HUDEP-2 (cell line): Measurements from ENCODE around the gene EFCAB6.
"Not testable (repeated sequence)": the region's sequence is repeated elsewhere in the genome, so short reads cannot be mapped to it uniquely, and the experiment has no call there.

Experiments
- DNase-seq, 76 experiments: peaks; one replicate each; lab custom pipeline; 2025; ENCODE audit not compliant: unreplicated experiment in 76 of 76; lab: John Stamatoyannopoulos, UW

EFCAB6 gene

DNA sequence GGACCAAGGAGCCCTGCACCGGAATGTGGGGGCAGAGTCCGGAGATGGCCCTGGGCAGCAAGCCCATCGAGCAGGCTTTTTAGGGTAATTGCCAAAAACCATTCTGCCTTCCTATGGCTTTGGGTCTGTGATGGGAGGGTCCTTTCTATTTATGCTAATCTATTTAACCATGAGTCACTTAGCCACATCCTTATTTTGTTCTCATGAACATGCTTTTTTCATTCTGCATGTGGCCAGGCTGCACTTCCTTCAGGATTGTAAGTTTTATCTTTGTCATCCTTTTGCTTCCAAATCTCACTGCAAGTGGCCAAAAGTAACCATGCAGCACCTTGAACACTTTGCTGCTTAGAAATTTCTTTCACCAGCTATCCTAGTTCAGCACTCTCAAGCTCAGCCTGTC is 88.3 kb downstream of the EFCAB6 start:
- no peak for DNase-seq

DNA sequence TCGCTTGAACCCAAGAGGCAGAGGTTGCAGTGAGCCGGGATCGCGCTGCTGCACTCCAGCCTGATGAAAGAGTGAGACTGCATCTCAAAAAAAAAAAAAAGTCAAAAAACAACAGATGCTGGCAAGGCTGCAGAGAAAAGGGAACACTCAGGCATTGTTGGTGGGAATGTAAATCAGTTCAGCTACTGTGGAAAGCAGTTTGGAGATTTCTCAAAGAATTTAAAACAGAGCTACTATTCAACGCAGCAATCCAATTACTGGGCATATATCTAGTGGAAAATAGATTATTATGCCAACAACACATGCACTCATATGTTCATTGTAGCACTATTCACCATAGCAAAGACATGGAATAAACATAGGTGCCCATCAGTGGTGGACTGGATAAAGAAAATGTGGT is 89.7 kb downstream of the EFCAB6 start:
- no peak for DNase-seq

DNA sequence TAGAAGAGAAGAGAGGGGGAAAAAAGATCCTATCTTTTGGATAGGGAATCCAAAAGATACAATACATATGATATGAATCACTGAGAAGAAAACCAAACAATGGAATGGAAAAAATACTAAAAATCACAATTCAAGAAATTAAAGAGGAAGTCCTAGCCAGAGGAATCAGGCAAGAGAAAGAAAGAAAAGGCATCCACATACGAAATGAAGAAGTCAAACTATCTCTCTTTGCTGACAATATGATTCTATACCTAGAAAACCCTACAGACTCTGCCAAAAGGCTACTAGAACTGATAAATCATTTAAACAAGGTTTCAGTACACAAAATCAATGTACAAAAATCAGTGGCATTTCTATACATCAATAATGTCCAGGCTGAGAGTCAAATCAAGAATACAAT is 91.4 kb downstream of the EFCAB6 start:
- no peak for DNase-seq

DNA sequence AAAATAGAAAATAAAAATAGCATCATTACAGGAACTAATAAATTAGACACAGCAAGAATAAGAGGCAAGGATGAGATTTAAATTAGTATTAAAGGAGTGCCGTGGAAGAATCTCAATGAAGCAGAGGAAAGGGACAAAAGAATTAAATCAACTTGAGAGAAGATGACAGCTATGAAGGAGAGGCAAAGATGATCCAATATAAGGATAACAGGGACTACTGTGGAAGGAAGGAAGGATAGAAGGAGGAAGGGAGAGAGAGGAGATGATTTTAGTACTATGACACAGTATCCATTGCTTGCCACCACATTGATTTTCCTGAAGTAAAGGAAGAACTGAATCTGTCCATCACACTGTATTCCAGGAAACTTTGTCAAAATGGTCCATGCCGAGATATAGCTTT is 98.0 kb downstream of the EFCAB6 start:
- DNase-seq = no peak

DNA sequence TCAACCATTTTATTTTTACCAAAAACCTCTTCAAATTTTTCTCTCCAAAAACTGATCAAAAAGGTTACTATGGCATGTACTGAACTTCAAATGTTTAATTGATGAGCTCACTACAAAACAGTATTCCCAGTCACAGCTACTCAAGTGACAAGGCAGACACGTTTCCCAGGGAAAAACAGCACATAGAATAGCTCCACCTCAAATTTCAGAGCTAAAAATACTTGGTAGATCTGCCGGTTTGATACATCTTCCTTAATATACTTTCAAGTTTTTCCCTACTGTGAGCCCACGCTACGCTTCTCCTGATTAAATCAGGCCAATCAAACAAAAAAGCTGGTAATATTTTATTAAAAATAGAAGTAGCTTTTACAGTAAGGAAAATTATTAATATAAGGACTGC is 100.4 kb downstream of the EFCAB6 start:
- no peak for DNase-seq

DNA sequence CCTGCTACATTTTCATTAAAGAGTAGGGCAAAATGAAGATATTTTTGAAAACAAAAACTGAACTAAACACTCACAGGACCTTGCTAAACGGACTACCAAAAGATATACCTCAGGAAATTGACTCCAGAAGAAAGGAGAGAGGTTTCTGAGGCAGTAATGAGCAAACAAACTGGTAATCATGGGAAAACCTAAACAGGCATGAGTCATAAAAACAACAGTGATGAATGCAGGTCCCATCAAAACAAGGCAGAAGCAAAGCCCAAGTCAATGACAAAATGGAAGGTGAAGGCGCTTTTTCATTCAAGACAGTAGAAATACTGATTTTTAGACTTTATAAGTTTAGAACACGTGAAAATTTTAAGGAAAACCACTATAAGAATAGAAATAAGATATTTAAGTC is 104.5 kb downstream of the EFCAB6 start:
- no peak for DNase-seq

DNA sequence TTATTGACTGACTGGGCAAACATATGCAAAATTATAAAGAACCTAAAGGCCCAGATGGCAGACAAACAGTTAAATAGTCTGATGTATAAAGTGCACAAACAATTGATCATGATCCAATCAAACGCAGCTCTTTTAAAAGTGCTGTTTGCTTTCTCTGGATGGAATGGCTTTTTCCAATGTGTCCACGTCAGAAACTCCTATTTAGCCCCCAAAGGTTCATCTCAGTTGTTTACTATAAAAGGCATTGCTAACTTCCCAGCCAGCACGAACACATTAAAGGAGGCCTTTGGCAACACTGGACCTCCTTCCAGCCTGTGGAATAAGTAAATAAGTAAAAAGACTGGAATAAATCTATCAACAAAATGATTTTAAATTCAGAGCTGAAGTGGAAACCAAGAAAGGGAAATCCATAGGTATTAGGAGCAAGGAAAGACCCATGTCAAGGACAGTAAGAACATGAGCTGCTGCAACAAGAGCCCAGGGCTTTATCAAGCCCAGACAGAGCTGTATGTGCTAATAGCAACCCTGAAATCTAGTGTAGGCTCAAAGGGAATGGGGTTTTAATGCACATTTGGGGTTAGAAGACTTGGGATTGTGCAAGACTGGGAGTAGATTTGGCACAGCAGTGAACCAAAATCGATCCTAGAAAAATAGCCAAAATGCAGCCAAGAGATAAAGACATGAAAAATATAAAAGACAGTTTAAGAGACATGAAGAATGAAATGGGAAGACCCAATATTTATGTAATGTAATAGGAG is 105.4 kb downstream of the EFCAB6 start:
- DNase-seq = no peak

DNA sequence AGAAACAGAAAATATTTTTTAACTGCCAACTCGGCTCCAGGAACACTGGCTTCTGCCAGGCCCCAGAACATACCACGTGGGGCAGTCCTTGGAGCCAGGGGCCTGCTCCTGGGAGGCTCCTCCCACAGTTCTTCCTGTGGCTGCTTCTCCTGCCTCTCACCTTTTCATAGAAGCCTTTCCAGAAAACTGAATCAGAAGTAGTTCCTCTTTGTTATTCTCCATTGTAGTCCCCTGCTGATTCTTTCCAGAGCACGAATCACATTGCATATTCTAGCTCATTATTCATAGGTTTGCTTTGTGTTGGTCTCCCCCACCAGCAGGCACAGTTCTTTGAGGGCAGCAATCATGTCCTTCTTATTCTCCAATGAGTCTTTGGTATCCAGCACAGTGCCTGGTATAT is 106.0 kb downstream of the EFCAB6 start:
- no peak for DNase-seq

DNA sequence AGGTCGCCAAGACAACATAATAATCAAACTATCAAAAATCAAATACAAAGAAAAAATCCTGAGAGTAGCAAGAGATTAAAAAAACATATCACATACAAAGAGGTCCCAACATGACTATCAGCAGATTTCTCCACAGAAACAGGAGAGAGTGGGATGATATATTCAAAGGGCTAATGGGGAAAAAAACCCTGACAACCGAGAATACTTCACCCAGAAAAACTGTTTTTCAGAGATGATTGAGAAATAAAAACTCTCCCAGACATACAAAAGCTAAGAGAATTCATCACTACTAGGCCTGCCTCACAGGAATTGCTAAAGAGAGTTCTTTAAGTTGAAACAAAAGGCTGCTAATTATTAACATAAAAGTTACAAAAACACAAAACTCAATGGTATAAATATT is 108.1 kb downstream of the EFCAB6 start:
- DNase-seq = no peak

DNA sequence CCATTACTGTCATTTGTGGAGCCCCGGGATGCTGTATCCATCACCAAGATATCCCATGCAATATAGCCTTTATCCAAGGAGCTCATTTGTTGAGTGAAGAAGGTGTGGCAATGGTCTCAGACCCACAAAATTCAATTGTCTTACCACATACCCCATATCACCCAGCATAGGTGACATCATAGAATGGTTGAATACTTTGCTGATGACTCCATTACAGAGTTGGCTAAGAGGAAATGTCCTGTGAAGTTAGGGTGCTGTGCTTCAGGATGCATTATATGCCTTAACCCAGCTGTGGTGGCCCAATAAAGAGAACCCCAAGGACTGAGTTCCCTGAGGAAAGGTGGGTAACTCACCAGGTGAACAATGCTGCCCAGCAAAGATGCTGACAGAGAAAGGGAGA is 113.7 kb downstream of the EFCAB6 start:
- no peak for DNase-seq

DNA sequence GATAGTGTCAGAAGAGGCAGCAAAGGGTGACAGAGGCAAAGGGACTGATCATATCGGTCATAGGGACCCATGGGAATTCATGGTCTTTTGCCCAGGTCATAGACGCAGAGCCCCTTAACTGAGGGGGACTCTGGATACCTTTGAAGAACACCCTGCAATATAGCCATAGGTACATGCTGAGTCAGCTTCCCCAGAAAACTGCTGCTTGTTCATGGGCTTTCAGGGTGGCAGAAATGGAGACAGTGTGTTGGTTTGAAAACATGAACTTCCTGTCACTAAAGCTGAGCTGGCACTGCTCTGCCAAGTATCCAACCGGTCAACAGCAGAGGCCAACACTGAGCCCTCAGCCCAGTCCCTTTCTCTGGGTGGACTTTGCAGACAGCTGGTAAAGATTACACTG is 114.2 kb downstream of the EFCAB6 start:
- no peak for DNase-seq

DNA sequence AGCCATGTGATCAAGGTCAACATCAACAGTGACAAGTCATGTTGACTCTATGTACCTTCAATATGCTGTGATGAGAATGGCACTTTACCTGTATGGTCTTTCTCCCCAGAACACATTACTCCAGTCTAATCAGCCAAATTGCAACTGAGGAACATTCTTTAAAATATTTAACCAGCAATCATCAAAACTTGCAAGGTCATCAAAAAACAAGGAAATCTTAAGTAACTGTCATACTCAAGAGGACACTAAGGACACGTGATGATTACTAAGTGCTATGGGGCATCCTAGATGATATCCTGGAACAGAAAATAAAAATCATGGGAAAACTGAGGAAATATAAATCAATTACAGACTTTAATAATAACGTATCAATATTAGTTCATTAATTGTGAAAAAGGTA is 118.9 kb downstream of the EFCAB6 start:
- DNase-seq = no peak

DNA sequence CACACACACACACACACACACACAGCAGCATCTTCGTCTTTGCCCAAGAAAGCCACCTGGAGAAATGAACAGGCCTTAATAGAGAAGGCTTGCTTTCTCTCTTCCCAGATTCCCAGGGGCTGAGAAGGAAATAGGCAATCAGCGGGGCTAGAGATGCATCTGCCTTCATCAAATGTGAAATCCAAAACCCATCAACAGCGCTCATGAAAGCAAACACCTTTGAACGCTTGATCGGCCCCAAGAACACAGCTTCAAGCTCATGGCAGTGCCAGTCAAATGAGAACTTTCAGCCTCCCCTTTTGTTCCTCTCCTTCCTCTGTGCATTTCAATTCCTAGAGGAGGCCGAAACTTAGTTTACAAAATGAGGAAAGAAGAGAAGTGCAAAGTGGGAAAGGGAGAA is 122.7 kb downstream of the EFCAB6 start:
- no peak for DNase-seq

DNA sequence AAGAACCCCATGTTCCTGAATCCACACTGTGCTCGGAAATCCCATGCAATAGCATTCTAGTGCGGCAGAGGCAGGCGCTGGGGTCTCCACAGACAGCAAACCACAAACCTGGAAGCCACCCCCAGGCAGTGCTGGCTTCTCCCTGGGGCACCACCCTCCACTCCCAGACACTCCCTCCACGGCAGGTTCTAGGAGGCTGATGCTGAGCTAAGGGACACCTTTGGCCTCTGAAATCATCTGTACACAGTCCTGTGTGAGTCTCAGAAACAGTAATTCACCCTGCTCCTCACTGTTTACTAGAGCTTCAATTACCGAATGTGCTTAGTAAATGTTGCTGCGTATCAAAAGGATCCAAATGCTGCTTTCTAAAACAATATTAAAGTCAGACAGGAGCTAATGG is 129.3 kb downstream of the EFCAB6 start:
- DNase-seq = no peak

DNA sequence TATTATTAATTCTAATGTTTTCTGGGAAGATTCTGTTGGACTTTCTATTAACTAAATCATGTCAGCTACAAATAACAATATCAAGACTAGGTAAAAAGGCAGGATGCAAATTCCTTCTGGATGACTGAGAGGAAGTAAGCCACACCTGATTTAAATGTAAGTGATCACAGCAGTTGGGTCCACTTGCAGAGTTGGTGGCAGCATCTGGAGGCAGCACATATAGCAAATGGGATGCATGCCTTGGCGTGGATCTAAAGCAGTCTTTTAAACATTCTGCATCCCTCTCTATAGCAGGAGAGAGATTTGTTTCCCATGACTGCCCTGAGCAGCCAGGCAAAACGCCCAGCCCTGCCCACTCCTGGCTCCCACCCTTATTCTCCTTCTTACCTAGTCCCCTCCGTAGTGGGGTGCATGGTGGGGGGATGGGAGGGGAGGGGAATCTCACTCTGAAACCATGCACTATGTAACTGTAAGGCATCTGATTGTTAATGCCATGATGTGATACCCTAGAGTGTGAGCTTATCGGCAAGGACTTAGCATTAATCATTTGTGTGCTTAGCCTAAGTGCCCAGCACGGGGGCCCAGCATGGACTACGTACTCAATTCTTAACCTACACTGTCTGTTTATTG is 130.3 kb downstream of the EFCAB6 start:
- DNase-seq = no peak

DNA sequence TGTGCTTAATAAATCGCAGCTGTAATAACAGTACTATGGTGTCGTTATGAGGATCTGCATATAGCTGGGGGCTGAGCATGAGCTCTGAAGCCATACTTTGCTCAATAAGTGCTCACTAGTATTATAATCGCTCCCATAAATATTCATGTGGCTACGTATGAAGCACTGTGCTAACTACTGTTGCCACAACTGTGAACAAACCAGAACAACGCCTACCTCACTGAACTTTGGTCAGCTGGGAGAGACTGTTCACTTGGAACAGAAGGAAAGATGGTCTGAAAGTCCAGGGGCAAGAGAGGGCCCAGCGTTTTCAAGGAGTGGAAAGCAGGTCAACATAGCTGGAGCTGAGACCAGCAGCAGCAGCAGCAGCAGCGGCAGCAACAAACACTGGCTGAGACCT is 141.6 kb downstream of the EFCAB6 start:
- DNase-seq = no peak

DNA sequence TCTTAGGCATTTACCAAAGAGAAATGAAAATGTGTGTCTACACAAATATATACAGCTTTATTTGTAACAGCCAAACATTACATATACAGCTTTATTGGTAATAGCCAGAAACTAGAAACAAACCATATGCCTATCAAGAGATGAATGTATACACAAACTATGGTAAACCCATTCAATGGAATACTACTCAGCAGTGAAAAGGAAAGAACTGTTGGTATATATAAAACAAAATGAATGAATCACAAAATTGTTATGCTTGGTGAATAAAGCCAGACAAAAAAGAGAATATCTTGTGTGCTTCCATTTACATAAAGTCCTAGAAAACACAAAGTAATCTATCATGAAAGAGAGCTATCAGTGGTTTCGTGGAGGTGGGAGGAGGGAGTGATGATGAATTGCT is 142.9 kb downstream of the EFCAB6 start:
- DNase-seq = no peak

DNA sequence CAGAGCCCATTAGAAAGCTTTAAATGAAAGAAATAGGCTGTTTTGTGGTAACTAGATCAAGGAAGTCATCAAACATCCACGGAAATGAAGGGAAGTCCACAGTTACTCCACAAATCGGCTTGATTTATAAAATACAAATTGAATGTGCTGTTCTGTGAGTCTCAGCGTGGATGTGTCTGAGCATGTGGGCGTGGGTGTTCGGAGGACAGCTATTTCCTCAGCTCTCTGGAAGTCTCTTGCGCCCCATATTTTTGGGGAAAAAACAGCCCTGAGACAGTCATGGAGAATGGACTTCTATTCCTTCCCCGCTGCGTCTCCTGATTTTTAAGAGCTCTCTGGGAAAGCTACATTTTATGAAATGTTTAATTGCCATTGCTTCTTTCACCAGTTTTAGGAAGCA is 144.4 kb downstream of the EFCAB6 start:
- no peak for DNase-seq

DNA sequence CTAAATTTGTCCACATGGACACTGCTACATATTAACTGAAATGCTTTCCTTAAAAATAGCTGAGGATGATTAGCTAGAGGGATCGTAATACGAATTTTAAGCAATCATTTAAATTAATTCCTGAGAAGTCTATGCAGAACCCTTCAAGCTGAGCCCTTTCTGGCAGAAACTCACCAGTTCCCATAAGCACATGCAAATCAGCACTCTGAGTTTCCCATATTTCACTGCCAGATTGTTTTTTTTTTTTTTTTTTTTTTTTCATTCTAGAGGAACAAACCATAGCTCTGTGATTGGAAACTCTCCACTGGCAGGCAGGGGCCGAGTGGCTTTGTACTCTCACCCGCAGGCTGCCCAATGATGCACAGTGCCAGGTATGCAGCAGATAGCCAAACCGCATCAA is 145.6 kb downstream of the EFCAB6 start:
- DNase-seq = no peak

DNA sequence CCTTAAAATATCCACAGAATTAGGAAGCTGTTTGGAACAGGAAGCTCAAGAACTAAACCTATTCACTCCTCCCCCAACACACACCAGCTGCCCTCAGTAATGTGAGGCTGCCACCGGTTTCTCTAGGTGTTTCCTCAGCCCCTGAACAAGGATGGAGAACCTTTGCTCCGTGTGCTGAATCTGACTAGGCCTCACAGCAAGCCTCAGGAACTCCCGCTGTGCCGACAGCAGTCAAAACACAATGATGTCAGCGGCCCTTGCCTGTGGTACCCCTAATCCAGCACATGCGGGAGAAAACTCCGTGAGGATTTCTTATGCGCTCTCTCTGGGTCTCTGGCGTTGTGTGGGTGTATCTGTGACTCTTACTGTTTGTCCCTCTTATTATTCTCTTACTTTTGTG is 153.3 kb downstream of the EFCAB6 start:
- DNase-seq = no peak

DNA sequence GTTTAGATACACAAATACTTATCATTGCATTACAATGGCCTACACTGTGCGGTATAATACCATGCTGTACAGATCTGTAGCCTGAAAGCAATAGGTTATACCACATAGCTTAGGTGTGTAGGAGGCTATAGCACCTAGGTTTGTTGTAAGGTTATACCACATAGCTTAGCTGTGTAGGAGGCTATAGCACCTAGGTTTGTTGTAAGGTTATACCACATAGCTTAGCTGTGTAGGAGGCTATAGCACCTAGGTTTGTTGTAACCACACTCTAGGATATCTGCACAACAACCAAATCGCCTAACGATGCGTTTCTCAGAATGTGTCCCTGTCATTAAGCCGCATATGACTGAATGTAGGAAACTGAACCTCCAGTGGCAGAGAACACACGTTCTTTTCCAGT is 155.5 kb downstream of the EFCAB6 start:
- DNase-seq = not testable (repeated sequence)

DNA sequence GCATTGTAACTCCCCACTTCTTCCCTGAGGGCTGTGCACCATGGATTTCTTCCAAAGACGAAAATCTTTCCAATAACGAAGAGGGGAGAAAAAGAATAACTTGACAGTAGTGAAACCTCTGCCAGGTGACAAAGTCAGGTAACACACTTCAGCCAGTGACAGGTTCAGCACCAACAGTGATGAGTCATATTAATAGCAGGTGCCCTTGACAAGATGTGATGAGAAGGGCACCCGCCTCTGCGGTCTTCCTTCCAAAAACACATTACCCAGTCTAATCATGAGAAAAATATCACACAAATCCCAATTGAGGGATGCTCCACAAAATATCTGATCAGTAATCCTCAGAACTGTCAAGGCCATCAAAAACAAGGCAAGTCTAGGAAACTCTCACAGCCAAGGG is 157.8 kb downstream of the EFCAB6 start:
- DNase-seq = no peak

DNA sequence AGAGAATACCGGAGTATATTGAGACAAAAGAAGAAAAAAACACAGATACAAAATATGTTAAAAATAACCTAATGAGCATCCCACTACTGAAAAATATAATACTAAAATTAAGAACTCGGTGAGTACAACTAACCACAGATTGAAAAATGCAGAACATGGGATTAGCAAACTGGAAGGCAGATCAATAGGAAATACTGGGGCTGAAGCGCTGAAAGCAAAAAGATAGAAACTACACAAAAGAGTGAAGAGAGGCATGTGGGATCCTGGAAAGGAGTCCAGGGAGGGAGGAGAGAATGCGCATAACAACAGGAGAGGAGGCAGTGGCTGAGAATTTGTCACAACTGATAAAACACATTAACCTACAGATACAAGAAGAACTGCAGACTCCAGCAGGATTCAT is 159.3 kb downstream of the EFCAB6 start:
- DNase-seq = no peak
